Vagina (tissue), 2 donors: ENCODE results near the gene XAGE3.
"Not testable (repeated sequence)": the region's sequence is repeated elsewhere in the genome, so short reads cannot be mapped to it uniquely, and the experiment has no call there.

ENCODE experiments used
- CTCF ChIP-seq, 3 experiments: fragments of 450-650 bp in 2 of 3; fragments of 200-600 bp in 1 of 3; sonication (generic) in 1 of 3; IDR thresholded peaks; one replicate each; pipeline ENCODE4 v1.5.1; 2017 to 2019; ENCODE audit warnings: antibody characterized with exemption in 3 of 3, mild to moderate bottlenecking in 2 of 3, moderate library complexity in 2 of 3
- POLR2A ChIP-seq, 2 donors: fragments of 450-650 bp; IDR thresholded peaks; one replicate each; pipeline ENCODE4 v1.6.1; 2017; ENCODE audit warnings: antibody characterized with exemption in 2 of 2, mild to moderate bottlenecking in 2 of 2, moderate library complexity in 2 of 2

DNA sequence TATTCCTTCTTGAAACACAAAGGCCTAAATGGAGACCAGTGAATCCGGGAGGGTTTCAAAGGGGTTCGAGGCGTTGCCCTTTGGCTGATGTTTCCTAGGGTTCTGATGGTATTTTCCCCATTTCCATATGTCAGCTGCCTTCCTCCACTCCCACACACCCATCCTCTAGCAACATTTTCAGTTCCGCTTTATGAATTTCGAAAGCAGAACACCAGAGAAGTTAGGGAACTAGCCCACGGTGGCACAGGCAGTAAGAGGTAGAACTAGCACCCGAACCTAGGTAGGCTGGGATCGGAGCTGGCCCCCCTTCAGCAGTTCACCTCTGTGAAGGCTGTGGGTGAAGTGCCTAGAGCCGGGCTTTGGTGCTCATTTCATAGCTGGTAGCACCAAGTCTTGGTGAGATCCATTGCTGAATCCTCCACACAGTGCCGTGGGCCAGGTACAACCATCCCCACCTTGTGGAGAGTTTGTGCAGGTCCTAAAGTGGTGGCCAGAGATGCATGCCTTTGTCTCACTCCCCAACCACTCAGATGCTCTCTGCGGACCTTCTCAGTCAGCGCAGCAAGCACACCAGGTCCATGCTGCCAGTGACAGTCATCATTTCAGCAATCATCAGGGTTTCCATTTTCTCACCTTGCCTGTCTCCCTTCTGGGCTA is 41.6 kb upstream of the XAGE3 start:
- not testable (repeated sequence) for TF ChIP-seq POLR2A, CTCF (IDR thresholded peaks at IDR 0.05)
